Activated CD4-positive, alpha-beta T cell treated with anti-CD3 and anti-CD28 coated beads, Interleukin-10, Interleukin-2, amounts not matched to agents 100 ng/mL and 50 ng/mL, durations not matched to agents 16 hours and 8 hours (primary cell): ENCODE measurements around the gene CAPRIN1.
"Not testable (repeated sequence)": the region's sequence is repeated elsewhere in the genome, so short reads cannot be mapped to it uniquely, and the experiment has no call there.

Source experiments
- DNase-seq: peaks from one replicate; pipeline ENCODE4 v3.0.0-alpha.2; 2020

The CAPRIN1 gene

DNA sequence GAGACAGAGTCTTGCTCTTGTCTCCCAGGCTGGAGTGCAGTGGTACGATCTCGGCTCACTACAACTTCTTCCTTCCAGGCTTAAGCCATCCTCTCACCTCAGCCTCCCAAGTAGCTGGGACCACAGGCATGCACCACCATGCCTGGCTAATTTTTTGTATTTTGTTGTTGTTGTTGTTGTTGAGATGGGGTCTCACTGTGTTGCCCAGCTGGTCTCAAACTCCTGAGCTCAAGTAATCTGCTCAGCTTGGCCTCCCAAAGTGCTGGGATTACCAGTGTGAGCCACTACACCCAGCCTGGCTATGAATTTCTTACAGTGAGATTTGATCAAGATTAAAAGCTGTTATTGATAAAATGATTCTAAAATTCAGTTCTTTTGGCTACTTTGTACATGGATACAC is 43.4 kb downstream of the CAPRIN1 start:
- DNase-seq: not testable (repeated sequence)

DNA sequence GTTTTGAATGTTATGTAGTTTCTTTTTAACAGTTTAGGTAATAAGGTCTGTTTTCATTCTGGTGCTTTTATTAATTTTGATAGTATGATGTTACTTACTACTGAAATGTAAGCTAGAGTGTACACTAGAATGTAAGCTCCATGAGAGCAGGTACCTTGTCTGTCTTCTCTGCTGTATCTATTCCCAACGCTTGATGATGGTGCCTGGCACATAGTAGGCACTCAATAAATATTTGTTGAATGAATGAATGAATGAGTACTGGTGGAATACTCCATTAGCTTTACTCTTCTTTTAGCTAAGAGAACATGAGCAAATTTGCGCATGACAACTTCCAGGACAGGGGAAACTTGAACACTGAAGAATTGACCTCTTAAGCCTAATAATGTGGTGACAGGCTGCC is 47.3 kb downstream of the CAPRIN1 start:
- no peak for DNase-seq

DNA sequence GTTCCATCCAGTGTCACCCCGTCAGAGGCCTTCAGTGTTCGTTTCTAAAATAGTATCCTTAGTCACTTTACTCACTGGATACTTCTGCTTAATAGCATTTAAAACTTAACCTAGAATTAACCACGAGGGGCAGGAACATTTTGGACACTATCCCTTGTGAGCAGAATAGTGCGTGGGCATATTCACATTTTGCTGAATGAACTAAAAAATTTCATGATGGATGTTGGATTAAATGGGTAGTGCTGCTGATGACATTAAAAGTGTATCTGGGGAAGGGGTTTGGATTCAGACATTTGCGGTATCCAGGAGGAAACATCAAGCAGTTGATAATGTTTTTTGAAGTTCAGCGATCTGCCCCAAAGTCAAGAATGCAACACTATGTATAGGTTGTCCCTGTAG is 53.1 kb downstream of the CAPRIN1 start:
- no peak for DNase-seq

DNA sequence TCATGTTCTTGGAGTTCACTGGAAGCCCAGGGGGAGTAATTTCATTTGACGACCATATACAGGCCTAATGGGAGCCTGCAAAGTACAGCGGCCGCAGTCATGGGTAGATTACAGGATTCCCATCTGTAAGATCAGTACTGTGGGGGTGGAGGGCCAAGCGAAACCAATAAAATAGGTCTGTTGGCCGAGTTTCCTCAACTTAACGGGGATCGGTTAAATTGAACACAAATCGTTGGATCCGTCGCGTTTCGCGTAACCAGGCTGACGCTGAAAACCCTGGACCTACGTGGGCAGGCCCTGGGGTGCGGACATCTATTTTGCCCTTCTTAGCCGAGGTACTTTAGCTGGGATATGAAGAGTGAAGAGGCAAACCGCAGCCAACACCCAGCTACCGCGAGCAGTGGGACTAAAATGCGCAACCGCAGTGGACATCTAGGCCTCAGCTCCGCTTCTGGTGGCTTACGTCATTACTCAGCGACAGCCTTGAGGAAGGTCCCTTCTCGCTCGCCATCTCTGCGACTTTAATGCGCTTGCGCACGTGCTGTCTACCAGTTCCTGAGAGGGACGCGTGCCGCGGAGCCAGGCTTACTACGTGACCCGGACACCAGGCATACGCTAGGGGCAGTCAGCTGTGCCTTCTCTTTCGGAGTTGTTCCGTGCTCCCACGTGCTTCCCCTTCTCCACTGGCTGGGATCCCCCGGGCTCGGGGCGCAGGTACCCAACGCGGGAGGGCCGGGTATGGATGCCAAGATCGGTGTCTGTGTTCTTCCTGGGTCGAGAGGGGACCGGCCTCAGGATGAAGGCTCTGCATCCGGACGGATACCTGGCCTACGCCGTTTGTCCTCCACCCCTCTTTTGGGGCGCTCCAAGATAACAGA is 53.8 kb downstream of the CAPRIN1 start, which contains the start of gene NAT10:
TSS of gene NAT10 (plus strand) at position 551 of the 878 bp plus-strand sequence. CDS start 2,597 bp downstream, outside the sequence.
- peak; percentile 98 for DNase-seq

DNA sequence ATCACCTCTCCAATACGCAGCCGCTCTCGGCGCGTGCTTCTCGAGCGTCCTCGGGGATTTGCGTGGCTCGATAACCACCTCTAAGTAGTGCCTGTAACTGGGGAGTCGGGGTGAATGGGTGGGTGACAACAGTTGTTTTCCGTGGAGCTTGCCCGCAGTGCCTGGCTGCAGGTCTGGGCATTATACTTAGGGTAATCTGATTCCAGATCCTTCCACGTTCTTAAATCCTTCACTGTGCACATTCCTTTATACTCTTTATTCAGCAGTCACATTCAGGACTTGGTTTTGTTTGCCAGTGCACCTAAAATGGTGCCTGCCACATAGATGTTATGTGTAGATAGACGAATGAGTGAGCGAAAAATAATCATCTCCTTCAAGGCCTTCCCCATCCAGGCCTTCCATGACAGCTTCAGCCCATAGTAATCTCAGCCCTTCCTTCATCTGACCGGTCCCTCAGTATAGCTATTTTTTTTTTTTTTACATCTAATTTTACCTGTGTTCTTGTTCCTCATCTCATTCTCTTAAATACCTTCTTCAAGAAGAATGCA is 54.5 kb downstream of the CAPRIN1 start:
- DNase-seq: peak; percentile 12

DNA sequence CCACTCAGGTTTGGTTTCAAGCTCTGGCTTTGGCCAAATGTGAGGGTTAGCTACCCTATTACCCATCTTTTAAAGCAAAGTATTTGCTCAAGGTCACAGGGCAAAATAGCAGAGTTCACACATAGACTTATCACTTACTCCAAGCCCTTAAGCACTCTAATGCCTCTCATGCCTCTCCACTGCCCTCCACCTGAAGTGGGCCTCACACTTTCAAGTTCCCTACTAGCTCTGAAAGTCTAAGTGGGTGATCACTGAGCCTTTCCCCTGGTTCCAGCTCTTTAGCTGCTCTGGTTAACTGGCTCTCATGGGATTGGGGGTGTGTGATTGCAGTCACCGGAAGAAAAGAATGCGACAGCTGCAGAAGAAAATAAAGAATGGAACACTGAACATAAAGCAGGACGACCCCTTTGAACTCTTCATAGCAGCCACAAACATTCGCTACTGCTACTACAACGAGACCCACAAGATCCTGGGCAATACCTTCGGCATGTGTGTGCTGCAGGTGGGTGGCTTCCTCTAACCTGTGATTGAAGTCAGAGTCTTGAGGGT is 60.3 kb downstream of the CAPRIN1 start:
- no peak for DNase-seq

DNA sequence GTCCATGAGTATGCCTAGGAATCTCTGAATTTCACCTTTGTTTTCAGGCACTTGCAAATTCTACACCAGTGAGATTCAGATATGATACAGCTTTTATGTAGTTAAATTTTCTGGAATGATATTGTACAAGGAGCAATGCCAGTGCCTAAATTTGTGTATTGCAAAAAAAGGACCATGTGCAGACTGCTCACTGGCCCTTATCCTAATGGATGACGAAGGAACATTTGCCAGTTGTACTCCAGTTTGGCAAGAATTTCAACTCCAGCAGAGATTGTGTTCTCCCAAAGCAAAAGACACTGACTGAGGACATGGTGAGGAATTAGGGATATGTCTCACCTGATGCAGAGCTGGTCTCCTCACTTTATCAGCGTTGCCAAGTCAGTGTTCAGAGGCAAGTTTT is 62.5 kb downstream of the CAPRIN1 start:
- no peak for DNase-seq

DNA sequence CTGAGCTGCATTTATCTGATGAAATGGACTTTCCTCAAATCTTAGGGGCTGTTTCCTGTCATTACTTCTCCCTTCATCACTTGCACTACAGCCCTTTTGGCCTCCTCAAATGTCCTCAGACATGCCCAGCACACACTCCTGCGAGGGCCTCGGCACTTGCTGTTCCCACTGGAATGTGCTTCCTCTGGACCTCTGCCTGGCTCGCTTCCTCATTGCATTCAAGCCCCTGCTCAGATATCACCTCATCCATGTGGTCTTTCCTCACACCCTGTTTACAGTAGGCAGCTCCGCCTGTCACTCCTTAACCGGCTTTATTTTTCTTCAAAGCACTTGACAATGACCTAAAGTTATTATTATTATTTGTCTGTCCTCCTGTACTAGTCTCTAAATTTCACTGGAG is 62.9 kb downstream of the CAPRIN1 start:
- DNase-seq: no peak

DNA sequence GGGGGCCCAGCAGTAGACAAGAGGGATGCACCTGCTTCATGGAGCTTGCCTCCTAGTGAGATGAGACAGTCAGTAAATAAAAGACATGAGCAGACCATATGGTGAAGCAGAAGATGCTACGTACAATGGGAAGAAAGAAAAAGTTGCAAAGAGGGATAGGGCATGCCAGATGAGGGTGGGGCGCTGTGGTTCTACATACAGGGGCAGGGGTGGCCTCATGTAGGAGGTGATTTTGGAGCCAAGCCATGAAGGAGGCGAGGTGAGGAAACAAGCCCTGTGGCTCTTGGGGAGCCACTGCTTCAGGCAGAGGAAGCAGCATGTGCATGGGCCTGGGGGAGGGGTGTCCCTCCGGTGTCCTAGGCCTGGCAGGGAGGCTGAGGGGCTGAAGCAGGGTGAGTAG is 69.1 kb downstream of the CAPRIN1 start:
- DNase-seq: no peak

DNA sequence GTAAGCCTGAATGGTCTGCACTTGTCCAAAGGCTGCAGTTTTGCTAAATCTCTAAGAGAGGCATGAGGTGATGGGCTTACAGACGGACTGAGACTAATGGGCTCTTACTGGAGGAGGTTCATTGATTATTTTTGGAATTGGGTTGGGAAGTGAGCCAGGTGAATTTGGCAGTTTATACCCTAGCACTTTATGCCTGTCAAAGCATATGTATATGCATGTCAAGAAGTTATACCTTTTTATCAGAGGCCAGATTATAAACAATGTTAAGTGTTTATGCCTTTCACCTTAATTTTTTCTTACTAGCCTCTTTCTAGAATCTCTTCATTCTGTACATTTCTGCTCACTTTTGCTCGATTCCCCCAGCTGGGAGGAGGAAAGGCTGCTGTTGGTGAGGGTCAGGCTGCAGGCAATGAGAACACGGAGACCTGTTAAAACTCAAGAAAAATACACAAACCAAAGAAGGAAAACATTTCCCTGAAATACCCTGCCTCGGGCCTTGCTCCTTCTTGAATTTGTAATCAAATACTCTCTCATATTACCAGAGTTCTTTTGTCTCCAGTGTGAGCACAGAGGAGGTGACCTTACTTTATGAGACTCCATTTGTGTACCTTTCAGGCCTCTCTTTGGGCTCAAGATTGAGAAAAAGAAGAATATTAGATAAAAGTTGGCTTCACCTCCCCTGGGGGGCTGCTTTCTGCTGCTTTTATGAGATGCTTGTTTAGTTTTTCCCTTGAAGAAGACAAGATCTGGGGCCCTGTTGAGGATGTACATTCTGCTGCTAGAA is 73.5 kb downstream of the CAPRIN1 start:
- DNase-seq: no peak

DNA sequence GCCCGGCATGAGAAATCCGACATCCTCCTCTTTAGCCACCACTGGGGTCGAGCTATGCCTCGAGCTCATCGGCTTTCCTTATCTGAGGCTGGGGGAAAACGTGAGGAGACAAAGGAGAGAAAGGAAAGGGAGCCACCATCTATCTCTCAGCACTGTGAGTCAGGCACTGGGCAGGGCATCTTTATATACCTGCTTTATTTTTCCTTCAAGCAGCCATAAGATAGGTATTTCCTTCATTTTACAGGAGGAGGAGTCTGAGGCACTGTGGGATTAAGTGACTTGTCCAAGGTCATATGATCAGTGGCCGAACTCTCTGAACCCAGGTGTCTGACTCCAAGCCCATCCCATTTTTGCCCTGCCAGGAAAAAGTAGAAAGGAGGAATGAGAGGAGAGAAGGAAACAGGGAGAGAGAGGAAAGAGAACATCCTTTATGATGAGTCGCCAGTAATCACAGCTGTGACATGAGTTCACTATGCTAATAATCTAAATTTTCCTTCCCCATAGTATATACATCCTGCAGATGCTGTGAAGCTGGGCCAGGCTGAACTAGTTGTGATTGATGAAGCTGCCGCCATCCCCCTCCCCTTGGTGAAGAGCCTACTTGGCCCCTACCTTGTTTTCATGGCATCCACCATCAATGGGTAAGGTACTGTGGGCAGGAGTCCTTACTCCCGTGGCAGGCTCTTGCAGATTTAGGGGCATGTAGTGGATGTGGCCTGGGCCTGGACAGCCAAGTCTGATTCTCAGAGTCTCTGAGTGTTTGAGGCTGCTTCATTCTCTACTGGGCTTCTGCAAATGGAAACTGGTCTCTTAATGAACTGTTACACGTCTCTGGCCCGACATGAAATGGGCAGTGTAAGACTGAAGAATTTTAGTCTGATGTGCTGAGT is 75.7 kb downstream of the CAPRIN1 start:
- no peak for DNase-seq

DNA sequence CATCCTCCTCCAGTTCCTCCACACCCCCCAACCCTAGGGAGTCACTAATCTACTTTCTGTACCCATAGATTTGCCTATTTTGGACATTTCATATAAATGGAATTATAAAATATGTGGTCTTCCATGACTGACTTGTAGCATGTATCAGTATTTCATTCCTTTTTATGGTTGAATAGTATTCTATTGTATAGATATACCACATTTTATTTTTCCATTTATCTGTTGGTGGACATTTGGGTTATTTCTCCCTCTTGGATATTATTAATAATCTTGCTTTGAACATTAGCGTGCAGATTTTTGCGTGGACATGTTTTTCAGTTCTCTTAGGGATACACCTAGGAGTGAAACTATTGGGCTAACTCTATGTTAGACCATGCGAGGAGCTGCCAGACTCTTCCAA is 77.3 kb downstream of the CAPRIN1 start:
- no peak for DNase-seq

DNA sequence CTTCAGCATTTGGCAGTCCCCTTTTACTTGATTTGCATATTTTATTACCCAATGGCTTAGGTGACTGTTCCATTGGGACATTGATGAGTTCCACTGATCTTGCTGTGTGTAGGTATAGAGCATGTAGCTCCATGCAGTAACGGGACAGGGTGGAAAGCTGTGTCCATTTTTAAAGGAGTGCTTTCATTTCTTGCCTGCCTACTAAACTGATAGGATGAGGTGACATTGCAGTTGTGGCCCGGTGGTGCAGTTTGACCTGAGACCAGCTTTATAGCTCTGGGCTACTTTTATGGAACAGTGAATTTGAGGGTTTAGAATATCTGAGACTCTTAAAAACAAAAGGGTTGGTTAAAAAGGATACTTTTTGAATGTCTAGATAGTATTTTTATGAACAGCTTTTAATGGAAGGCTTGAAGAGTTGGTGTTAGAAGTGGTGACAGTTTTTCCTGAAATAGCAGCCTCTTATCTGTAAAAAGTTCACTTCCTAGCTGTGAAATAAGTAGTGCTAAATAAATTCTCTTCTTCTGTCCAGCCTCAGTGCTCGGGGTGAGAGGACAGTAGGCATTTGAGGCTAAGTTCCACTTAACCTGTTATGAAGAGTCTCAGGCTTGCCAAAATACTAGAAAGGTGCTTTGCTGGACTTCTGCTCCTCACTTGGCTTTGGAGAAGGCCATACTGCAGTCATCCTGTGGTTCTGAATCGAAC is 80.9 kb downstream of the CAPRIN1 start:
- no peak for DNase-seq

DNA sequence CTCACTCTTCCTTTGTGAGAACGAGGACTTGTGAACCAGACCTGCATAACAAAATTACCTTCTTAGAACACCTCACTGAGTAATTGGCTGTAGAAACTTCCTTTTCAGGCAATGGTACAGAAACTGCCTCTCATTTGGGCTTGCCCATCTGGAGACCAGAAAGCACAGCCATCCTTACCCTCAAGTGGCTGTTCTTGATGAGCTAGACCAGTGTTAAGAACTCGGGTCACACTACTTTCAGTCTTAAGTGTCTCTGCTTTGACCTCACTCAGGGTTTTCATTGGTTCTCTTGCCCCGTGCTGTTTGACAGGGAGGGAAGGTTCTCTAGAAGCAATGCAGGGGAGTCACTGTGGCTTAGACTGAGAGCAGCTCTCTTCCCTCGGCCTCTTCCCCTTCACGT is 83.2 kb downstream of the CAPRIN1 start:
- peak; percentile 63 for DNase-seq

DNA sequence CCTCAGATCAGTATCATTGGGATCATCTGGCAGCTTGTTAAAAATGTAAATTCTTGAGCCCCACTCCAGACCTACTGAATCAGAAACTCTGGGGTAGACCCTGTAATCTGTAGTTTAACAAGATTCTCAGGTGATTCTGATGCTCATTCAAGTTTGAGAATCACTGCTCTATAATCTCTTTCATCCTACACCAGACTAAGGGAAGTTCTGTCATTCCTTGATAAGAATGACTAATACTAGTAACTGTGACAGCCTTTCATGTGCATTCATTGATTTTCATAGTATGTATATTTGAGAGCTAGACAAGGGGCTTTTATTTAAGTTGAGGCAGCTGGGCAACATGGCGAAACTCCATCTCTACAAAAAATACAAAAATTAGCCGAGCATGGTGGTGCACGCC is 83.9 kb downstream of the CAPRIN1 start:
- DNase-seq: peak; percentile 65

DNA sequence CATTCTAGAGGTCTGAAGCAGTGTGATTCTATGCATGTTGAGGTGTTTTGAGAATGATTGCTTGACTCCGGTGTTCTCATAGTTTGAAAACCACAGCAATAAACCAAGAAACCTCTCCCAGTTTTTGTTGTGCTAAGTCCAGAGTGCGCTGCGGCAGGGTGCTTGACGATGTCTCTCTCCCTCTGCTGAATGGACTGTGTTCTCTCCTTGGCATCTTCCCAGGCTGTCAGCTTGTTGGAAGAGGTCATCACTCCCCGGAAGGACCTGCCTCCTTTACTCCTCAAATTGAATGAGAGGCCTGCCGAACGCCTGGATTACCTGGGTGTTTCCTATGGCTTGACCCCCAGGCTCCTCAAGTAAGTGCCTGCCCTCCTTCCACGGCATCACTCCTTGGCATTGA is 84.9 kb downstream of the CAPRIN1 start:
- DNase-seq: no peak

DNA sequence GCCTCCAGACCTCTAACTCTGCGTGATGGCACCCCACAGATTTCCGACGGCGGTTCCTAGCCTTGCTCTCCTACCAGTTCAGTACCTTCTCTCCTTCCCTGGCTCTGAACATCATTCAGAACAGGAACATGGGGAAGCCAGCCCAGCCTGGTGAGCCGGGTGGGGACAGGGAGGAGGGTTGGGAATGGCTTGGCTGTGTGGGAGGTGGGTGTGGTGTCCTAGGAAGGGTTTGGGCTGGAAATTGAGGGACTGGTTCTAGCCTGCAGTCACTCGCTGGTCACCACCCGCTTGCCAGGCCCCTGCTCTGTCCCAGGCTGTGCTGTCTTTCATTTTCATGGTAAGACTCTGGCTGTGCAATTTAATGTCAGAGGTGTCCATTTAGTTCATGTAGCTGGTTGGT is 87.8 kb downstream of the CAPRIN1 start:
- DNase-seq: no peak

DNA sequence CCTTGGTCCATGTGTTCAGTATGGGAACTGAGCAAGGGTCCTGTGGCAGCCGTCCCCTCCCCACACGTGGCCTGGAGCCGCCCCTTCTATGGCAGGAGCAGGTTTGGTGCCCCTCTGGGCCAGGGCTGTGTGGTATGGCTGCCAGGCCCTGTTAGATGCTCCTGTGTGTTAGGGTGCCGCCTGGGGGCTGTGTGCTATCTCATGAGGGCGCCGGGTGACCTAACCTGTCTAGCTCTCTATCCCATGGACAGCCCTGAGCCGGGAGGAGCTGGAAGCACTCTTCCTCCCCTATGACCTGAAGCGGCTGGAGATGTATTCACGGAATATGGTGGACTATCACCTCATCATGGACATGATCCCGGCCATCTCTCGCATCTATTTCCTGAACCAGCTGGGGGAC is 88.6 kb downstream of the CAPRIN1 start:
- no peak for DNase-seq

DNA sequence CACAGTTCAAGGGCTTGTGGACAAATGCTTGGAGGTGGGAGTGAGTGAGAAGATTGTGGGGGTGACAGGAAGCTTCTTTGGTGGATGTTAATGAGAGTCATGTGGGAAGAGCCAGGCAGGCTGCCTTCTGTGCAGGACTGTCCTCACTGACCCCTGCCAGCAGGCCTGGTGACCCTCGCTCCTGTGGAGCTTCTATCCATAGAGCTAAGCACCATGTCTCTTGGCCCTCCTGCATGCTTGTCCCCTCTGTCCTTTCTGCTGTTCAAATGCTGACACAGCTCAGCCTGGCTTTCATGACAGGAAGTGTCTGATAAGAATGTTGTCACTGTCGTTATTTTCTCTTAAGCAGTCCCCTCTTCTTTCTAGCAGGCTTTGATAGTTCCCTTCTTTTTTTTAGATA is 91.5 kb downstream of the CAPRIN1 start:
- DNase-seq: no peak

DNA sequence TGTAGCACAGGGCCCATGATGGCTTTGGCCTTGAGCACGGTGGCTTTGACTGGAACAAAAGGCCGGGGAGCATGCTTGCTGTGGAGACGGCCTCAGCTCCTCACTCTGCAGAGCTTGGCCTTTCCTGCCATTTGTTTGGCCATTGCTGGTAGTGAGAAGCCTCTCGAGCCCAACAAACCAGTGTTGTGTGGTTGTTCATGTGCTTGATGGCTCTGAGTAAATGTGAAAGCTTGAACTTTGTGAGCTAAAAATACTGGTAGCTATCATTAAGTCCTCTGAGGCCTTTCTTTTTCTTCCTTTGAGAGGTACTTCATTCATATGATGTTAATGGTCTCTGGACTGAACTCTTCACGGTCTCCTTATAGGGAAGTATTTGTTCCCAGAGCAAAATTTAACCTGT is 93.5 kb downstream of the CAPRIN1 start:
- DNase-seq: no peak

DNA sequence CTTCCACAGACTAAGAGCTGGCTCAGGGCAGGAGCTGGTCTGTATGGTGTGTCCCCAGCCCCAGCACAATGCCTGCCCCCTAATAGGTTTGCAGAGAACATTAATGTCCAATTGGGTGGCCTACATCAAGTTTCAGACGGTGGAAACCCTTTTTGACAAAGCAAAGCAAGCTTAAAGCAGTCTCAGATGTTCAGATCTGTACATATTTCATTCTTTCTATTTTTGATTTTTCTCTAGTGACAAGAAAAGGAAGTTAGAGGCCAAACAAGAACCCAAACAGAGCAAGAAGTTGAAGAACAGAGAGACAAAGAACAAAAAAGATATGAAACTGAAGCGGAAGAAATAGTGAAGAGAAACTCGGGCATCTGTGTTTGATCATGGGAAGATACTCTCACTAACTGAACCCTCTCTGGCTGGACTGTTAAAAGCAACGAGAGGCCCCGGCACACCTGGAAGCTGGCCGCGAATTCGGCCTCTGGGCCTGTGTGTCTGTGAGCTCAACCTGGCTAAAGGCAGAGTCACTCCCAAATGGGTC is 94.4 kb downstream of the CAPRIN1 start:
- DNase-seq: no peak

DNA sequence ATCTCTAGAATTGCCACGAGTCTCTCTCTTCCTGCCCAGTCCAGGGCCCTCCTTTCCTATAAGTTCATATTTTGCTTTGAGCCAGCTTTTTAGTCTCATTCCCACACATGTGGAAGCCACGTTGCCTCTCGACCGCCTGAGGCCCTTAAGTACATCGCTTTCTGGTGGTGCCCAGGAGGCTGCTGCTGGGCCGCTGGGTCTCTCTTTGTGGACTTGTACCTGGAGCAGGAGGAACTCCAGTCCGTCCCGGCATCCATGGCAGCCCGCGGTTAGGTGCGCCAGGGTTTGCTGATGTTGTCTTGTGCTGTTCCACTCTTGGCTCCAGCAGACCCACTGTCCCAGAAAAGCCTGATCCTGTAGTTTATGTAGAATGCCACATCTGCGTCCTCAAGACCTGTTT is 94.9 kb downstream of the CAPRIN1 start:
- no peak for DNase-seq
